ENCODE data around the gene CALD1. TPM values are rescaled to one million over a fixed set of nuclear protein-coding genes. Genes with fewer than 3 reads are reported as not detected.

The CALD1 gene
- polyA plus RNA-seq, 1 donor (not counting 4 experiments of a cell fraction or from before 2014, with no cell fraction given) = 229 TPM

- Histone ChIP-seq H3K27me3 (ENCODE audit: control insufficient read depth, extremely low read depth, insufficient read depth, low read length) (no peaks in the 10 kb centered on the region), H3K4me2 (ENCODE audit: control insufficient read depth, extremely low read depth, insufficient read depth, low read depth, low read length) (no peak overlapping the region), H3K9me3 (ENCODE audit: control insufficient read depth, low read depth, low read length) (no peaks in the 10 kb centered on the region), H3K9me1 (ENCODE audit: control insufficient read depth, extremely low read depth, insufficient read depth, low read length) (no peaks in the 10 kb centered on the region), H2AFZ (ENCODE audit: control insufficient read depth, low read length) (no peak overlapping the region), H3K79me2 (ENCODE audit: control insufficient read depth, insufficient read depth, low read length) (no peaks in the 10 kb centered on the region), H3K36me3 (ENCODE audit: control insufficient read depth in 2 of 2, extremely low read depth in 1 of 2, insufficient read depth in 2 of 2, low read length in 2 of 2) (no peaks in the 10 kb centered on the region), H3K27ac (ENCODE audit: control insufficient read depth, insufficient read depth, low read length) (no peak overlapping the region), H3K4me3 (ENCODE audit: control insufficient read depth in 2 of 3, extremely low read depth in 1 of 3, insufficient read depth in 2 of 3, low read depth in 1 of 3, low read length in 3 of 3) (no peak overlapping the region), H4K20me1 (ENCODE audit: control insufficient read depth, extremely low read depth, insufficient read depth, low read length) (no peaks in the 10 kb centered on the region), H3K9ac (ENCODE audit: control insufficient read depth, extremely low read depth, insufficient read depth, low read length) (no peak overlapping the region), H3K4me1 (ENCODE audit: control insufficient read depth, extremely low read depth, insufficient read depth, low read length) (no peaks in the 10 kb centered on the region)
- DNase-seq (ENCODE audit: low read depth, low spot score) (no peak), FAIRE-seq (no peak)
- TF ChIP-seq EZH2 (IDR thresholded peaks at IDR 0.05; ENCODE audit: low read length) (no peak), CTCF (optimal IDR thresholded peaks at IDR 0.05 in 1 of 3, IDR thresholded peaks at IDR 0.05 in 1 of 3, conservative IDR thresholded peaks at IDR 0.05 in 1 of 3; ENCODE audit: extremely low read depth in 1 of 3, insufficient read depth in 2 of 3, low read length in 3 of 3) (no peak)
- dilution Hi-C loops (cut with MboI; ENCODE audit: extremely low pct_ligation_motif_present, low sequenced_read_pairs) = no loop called here
These were observed 15.1 kb upstream of the CALD1 start for GRCh38 chr7:134764365-134764764.

- TF ChIP-seq CTCF (optimal IDR thresholded peaks at IDR 0.05 in 1 of 3, IDR thresholded peaks at IDR 0.05 in 1 of 3, conservative IDR thresholded peaks at IDR 0.05 in 1 of 3; ENCODE audit: extremely low read depth in 1 of 3, insufficient read depth in 2 of 3, low read length in 3 of 3) (no peak), EZH2 (IDR thresholded peaks at IDR 0.05; ENCODE audit: low read length) (no peak)
- Histone ChIP-seq H3K4me2 (ENCODE audit: control insufficient read depth, extremely low read depth, insufficient read depth, low read depth, low read length) (no peak overlapping the region), H3K9me3 (ENCODE audit: control insufficient read depth, low read depth, low read length) (no peaks in the 10 kb centered on the region), H3K4me1 (ENCODE audit: control insufficient read depth, extremely low read depth, insufficient read depth, low read length) (peaks cover 13% of the 10 kb centered on the region), H3K27me3 (ENCODE audit: control insufficient read depth, extremely low read depth, insufficient read depth, low read length) (no peaks in the 10 kb centered on the region), H2AFZ (ENCODE audit: control insufficient read depth, low read length) (no peak overlapping the region), H3K79me2 (ENCODE audit: control insufficient read depth, insufficient read depth, low read length) (no peaks in the 10 kb centered on the region), H4K20me1 (ENCODE audit: control insufficient read depth, extremely low read depth, insufficient read depth, low read length) (no peaks in the 10 kb centered on the region), H3K9ac (ENCODE audit: control insufficient read depth, extremely low read depth, insufficient read depth, low read length) (no peak overlapping the region), H3K27ac (ENCODE audit: control insufficient read depth, insufficient read depth, low read length) (no peak overlapping the region), H3K9me1 (ENCODE audit: control insufficient read depth, extremely low read depth, insufficient read depth, low read length) (no peaks in the 10 kb centered on the region), H3K4me3 (ENCODE audit: control insufficient read depth in 2 of 3, extremely low read depth in 1 of 3, insufficient read depth in 2 of 3, low read depth in 1 of 3, low read length in 3 of 3) (no peak overlapping the region), H3K36me3 (ENCODE audit: control insufficient read depth in 2 of 2, extremely low read depth in 1 of 2, insufficient read depth in 2 of 2, low read length in 2 of 2) (no peaks in the 10 kb centered on the region)
- DNase-seq (ENCODE audit: low read depth, low spot score) (no peak), FAIRE-seq (no peak)
- dilution Hi-C loops (cut with MboI; ENCODE audit: extremely low pct_ligation_motif_present, low sequenced_read_pairs) = no loop called here
These were observed 12.5 kb upstream of the CALD1 start for GRCh38 chr7:134766779-134767519.

Measured in keratinocyte (primary cell).